Dedifferentiated amniotic fluid mesenchymal stem cell (primary cell): ENCODE results near the gene ESCO1.
"Not testable (repeated sequence)": the region's sequence is repeated elsewhere in the genome, so short reads cannot be mapped to it uniquely, and the experiment has no call there.

ENCODE experiments used
- DNase-seq: peaks from one replicate; pipeline ENCODE4 v3.0.0-alpha.2; 2016; ENCODE audit errors: extremely low spot score

Gene ESCO1

DNA sequence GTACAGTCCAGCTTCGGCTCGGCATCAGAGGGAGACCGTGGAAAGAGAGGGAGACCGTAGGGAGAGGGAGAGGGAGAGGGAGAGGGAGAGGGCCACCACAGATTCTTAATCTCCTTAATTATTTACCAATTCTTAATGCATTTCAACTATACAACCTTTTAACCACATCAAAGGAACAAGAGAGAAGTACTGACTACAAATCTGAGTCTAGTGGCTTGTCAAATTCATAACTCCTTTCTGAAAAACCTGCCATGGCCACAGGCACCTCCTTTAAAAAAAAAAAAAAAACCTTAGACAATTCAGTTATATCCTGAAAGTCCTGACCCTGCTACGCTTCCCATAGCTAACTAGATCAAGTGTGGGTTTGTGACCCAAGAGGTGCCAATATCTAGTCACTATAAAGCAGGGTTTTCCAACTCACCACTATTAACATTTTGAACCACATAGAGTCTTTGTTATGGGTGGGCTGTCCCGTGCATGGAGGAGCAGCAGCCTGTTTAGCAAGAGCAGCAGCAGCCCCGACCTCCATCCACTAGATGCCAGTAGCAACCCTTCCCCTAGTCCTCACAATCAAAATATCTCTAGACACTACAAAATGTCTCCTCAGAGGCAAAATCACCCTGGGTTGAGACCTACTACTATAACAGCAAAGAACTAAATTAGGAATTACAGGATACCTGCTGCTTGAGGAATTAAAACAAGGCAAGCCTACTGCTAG is 6.8 kb downstream of the ESCO1 start:
- DNase-seq: no peak

DNA sequence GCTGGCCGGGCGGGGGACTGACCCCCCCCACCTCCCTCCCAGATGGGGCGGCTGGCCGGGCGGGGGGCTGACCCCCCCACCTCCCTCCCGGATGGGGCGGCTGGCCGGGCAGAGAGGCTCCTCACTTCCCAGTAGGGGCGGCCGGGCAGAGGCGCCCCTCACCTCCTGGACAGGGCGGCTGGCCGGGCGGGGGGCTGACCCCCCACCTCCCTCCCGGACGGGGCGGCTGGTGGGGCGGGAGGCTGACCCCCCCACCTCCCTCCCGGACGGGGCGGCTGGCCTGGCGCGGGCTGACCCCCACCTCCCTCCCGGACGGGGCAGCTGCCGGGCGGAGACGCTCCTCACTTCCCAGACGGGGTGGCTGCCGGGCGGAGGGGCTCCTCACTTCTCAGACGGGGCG is 8.1 kb downstream of the ESCO1 start:
- DNase-seq: not testable (repeated sequence)

DNA sequence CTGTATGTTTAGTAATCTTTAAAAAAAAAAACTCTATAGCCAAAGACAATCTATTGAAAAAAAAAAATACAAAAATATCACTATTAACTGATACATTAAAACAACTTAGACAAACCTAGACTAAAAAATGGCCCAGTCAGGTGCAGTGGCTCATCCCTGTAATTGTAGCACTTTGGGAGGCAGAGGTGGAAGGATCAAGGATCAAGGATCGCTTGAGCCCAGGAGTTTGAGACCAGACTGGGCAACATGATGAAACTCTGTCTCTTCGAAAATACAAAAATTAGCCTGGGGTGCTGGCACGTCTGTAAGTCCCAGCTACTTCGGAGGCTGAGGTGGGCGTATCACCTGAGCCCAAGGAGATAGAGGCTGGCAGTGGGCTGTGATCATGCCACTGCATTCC is 16.1 kb downstream of the ESCO1 start:
- DNase-seq: no peak

DNA sequence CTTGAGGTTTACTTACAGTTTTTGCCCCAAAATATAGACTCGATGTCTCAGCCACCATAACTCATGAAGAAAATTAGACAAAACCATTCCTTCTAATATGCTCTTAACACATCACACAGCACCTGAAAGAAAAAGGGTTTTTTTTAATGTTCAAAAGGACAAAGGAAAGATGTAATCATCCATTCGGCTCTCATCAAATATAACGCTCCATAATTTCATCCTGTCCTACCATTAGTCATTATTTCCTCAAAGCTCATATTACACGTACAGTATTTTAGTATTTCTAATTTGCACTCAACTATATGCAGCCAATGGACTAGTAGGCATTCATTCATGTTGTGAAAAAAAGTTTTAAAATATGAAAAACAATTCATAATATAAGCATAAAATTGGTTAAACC is 24.8 kb downstream of the ESCO1 start:
- no peak for DNase-seq

DNA sequence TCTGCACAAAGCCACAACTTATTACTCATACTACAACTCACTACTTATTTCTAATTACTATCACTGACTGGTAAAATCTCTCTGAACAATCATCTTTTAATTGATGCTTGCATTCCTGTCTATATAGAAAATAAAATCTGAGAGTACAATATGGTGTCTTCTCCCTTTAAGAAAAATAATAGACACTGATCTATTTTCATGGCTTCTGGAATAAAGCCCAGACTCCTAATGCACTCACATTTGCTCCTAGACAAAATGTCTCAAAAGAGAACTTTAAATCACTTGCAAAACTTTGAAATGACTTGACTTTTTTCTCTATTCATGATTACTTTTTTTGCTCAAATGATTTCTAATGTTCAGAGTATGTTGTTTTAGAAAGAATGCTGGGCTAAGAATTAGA is 28.7 kb downstream of the ESCO1 start:
- DNase-seq: no peak

DNA sequence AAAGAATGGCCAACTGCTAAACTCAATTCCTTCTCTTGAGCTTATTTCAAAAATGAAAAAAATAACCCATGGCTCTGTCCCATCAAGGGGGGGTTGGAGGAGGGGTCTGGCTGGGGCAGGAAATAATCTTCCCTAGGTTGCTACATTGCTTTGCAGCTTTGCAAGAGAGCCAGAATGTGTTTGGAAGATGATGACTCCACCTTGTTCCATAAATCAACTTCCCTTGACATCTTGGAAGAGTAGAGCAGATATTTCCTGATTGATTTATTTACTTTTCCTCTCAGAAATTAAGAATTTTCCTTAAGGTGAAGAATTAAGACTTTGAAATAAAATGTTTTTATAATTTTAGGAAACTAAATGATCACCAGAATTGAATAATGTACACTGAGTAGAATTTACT is 41.3 kb downstream of the ESCO1 start:
- no peak for DNase-seq

DNA sequence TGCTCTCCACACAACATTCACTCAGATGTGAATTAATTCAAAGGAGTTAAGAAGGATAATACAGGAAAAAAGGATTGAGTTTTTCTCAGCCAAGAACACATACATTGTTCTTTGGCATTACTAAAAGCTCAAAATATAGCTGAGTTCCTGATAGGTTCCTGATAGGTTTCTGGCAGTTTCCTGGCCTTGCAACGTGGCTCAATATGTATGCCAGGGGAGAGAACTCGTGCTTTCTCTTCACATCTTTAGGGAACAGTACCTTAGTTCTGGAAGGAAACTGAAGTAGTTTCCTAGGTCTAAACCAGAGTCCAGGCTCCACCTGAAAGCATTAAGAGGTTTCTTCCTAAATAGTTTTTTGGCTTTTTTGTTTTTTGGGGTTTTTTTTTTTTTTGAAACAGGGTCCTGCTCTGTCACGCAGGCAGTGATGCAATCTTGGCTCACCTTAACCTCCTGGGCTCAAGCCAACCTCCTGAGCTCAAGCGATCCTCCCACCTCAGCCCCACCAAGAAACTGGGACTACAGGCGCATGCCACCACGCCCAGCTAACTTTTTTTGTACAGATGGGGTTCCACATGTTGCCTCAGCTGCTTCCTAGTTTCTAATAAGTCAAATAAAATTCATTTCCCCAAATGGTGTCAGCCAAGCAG is 42.8 kb downstream of the ESCO1 start:
- no peak for DNase-seq

DNA sequence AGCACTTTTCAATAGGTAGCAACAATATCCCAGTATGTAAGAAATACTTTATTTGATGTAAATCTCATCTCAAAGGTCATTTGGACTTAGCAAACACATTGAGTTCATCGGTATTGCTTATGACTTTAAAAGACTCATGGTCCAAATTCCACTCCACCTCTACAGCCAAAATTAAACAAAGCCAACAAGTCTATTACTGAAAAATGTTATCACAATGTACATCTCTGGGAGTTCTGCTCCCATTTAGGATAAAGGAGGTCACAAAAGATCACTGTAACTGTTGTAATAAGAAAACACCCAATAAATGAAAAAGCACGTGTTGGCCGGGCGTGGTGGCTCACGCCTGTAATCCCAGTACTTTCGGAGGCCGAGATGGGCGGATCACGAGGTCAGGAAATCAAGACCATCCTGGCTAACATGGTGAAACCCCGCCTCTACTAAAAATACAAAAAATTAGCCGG is 50.0 kb downstream of the ESCO1 start:
- DNase-seq: no peak

DNA sequence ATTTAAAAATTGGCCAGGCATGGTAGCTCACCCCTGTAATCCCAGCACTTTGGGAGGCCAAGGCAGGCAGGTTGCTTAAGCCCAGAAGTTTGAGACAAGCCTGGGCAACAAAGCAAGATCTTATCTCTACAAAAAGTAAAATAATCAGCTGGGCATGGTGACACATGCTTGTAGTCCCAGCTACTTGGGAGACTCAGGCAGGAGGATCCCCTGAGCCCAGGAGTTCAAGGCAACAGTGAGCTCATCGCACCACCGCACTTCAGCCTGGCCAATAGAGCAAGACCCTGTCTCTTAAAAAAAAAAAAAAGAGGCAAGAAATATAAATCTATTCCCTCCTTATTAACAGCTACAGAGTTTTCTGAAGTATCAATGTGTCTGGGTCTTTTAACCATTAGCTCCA is 51.9 kb downstream of the ESCO1 start:
- no peak for DNase-seq

DNA sequence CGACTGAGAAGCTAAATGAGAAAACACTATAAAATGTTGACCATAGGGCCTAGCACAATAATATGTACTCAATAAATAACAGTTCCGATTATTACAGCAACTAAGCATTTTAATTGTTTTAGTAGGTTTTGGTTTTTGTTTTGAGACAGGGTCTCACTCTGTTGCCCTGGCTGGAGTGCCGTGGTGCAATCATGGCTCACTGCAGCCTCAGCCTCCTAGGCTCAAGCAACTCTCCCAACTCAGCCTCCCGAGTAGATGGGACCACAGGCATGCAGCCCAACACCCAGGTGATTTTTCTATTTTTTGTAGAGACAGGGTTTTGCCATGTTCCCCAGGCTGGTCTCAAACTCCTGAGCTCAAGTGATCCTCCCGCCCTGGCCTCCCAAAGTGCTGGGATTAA is 54.1 kb downstream of the ESCO1 start:
- no peak for DNase-seq

DNA sequence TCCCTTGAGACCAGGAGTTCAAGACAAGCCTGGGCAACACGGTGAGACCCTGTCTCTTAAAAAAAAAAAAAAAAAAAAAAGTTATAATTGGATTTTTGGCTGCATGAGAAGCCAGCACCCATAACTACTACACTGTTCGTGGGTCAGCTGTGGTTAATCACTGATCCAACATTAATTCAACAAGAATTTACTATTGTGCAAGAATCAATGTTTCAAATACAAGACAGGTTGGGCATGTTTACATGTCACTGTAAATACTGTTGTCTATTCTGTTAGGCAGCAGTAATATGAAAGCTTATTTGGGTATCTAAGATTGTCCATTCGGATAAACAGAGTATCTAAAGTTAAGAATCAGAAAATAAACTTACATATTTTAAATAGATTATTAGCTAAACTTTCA is 62.3 kb downstream of the ESCO1 start:
- no peak for DNase-seq

DNA sequence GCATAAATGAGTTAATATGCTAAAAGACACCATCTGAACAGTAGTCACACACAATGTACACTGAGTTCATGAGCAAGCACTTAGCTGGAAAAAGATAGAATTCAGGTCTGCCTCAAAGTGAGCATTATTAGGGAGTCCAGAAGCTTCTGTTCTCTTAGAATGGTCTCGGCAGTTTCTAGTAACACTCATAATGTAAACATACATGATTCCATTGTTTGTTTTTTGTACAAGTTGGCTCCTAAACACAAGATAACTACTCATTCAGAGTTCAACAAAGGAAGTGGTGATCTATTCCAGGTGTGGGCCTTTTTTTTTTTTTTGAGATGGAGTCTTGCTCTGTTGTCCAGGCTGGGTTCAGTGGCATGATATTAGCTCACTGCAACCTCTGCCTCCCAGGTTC is 66.2 kb downstream of the ESCO1 start:
- DNase-seq: no peak

DNA sequence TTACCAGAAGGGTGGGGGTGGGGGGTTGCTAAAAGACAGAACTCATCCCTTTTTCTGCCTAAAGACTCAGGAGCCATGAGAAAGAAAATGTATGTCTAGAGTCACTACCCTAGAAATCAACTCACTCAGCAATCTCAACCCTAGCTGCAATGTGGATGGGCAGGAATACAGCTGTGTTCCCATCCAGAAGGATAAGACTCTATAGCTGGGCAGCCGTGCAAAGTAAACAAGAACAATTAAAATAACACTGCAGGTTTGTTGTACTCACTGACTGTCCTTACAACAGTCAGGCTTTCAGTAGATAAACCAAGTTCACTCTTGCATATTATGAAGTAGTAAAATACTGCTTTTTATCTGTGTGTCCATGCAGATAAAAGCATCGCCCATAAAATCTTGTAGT is 74.0 kb downstream of the ESCO1 start:
- no peak for DNase-seq

DNA sequence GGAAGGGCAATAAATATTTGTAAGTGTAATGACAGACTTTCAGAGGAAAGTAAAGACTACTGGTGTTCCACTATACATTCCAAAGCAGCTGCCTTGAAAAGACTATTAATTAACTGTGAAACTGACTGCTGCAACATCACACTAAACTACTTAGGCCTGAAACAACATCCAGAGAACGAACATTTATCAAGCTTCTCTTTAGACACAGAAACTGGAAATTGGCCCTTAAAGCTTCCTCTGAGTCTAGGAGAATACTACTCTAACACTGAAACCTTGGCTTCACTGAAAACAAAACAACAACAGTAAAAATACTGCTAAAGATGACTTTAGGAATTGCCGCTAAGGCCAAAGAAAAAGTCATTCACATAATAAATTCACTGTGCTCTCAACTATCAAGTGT is 74.6 kb downstream of the ESCO1 start:
- DNase-seq: no peak

DNA sequence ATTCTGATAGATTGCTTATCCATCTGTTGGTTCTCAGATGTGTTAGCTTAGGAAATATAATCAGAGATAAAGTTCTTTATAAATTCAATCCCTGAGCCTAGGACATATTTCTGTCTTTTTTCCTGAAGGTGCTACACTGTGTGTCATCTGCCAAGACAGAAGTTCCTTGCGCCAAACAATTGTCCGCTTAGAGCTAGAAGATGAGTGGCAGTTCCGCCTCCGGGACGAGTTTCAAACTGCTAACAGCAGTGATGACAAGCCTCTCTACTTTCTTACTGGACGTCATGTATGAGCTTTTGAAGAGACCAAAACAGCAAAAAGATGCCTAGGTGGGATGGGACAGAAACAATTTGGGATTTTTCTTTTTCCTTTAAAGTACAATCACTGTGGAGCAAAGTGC is 78.0 kb downstream of the ESCO1 start:
- DNase-seq: no peak

DNA sequence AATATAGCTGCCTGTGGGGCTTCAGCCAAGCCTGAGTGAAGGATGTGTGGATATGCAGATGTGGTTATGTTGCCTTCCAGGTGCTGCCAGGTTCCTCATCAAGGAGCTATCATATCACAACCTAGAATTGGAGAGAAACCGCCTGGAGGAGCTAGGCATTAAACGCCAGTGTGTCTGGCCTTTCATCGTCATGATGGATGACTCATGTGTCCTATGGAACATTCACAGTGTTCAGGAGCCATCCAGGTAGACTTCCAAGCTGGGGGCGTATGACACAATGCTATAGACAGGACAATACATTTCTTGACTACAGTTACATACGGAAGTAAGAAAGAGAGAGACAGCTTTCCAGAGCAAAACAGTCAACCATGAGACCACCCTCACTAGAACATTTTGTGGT is 86.8 kb downstream of the ESCO1 start:
- DNase-seq: no peak

DNA sequence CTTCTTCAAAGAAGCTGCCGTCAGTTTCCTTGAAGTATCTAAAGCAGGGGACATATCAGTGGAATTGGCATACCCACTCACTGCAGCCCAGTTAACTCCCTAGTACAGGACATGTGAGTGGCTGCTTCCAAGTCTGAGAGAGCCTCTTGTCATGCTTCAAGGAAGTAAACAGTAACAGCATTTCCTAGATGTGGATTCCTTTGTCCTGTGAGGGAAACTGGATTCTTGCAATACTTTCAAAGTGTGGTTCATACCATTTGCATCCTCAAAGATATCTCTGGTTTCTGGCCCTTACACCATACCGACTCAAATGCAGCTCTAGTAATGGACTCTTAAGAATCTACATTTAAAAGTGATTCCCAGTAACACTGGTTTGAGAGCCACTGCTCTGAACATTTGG is 87.2 kb downstream of the ESCO1 start:
- DNase-seq: peak; percentile 17

DNA sequence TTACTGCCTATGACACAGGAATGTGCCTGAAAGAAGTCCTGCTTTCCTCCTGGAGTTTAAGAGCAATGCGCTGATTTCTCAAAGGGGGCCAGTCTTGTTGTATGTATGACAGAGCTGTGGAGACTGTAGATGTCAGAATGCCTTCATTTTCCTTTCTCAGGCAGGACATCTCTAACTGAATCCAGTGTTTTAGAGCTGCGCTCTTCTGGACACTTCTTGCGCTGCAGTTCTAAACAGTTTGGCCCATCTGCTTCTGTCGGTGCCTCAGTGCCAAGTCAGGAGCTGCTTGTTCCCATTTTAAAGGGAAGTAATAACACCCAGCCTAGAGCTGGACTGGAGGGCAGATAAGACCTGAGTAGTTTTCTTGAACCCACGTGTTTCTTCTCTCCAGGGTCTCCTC is 91.4 kb downstream of the ESCO1 start:
- DNase-seq: no peak

DNA sequence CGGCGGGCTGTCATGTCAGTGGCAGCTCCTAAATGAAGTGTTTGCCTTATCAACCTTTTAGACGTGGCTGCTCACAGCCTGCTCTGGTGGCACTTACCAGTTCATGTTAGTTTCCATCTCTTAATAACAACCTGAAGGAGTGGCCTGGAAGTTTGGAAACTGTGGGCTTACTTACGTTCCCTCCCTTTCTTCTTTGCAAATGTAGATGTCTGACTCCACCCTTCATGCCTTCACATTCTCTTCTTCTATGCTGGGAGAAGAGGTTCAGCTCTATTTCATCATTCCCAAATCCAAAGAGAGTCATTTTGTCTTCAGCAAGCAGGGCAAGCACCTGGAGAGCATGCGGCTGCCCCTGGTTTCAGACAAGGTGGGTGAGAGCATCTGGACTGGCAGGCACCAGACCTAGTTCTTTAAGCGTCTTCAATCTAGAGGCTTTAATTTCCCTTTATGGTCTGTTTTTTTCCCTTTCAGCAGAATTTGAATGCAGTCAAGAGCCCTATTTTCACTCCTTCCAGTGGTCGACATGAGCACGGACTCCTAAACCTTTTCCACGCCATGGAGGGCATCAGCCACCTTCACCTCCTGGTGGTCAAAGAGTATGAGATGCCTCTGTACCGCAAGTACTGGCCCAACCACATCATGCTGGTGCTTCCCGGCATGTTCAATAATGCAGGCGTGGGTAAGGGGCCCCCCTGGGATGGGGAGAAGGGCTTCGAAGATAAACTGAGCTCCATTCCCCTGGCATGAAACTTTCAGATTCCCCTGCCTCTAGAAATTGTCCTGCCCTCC is 92.4 kb downstream of the ESCO1 start:
- no peak for DNase-seq

DNA sequence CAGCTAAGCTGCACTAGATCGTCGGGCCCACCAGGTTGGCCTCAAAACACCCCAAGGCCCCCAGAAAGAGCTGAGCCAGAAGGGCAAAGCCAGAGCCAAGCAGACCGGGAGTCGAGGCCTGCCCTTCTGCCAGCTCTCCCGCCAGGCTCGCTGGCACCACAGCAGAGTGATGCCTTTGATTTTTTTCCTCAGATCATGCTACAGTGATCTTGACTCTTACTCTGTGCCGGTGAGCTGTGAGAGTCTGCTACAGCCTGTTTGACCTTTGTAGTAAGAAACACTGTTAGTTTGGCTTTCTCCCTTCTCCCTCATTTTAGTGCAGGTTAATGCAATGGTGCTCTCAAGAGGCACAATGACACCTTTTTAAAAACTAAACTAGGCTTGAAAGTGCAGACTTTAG is 97.8 kb downstream of the ESCO1 start:
- no peak for DNase-seq

DNA sequence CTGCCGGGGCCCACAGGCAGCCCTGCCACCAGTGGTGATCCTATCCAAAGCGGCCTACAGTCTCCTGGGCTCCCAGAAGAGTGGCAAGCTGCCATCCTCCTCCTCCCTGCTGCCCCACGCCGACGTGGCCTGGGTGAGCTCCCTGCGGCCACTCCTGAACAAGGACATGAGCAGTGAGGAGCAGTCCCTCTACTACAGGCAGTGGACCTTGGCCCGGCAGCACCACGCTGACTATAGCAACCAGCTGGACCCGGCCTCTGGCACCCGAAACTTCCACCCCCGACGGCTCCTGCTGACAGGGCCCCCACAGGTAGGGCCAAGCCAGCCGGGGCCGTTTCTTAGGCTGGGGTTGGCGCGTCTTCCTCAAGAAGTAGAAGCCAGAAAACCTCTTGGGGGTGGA is 100.5 kb downstream of the ESCO1 start:
- DNase-seq: no peak

DNA sequence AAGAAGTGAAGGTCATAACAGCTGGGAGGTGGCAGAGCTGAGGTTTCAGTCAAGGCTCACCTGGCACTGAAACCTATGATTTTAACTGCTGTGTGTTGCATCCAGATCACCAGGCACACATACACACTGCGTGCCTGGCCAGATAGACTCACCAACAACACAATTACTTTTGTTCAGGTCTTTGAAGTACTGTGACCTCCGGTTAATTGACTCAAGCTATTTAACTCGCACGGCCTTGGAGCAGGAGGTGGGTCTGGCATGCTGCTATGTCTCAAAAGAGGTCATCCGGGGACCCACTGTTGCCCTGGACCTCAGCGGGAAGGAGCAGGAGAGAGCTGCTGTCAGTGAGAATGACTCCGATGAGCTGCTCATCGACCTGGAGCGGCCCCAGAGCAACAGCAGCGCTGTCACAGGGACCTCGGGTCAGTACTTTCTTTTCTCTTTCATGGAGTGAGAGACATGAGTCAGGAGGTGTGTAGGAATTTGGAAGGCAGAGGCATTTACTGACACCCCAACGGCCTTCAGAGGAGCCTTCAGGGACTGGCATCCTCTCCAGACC is 104.1 kb downstream of the ESCO1 start:
- DNase-seq: no peak

DNA sequence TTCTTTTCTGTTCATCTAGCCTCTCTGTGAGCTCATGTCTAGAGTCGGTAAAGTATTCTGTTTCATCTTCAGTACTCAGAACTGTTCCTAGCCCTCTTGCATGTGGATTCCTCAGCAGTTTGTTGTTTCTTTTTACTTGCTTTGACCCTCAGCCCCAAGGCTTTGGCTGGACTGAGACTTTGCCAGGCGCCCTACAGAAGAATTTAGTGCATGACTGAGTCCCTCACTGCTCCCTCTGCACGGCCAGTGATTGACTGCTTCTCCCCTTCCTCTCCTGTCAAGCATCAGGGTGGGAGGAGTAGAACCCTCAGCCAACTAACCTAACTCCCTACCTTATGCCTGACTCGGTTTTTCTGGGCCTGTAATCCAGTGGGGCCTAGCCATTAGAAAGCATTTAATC is 109.8 kb downstream of the ESCO1 start:
- DNase-seq: peak; percentile 20
